Measurements from ENCODE around the gene SLFN5. TPM values are rescaled to one million over a fixed set of nuclear protein-coding genes. Genes with fewer than 3 reads are reported as not detected.

SLFN5 gene
- total RNA-seq, 2 donors from 2014 or later, result 7.8 to 8.9 TPM

DNA sequence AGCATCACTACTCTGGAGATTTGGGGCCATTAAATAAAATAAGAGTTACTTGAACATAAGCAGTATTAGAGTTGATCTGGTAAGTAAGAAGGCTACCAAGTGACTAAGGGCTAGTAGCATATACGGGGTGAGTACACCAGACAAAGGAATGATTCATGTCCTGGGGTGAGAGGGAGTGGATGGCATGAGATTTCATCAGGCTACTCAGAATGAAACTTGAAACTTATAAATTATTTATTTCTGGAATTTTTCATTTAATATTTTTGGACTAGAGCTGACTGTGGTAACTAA lies 2.3 kb downstream of the SLFN5 start:
- DNase-seq, result no peak
- no peak for ATAC-seq
- peaks cover 23% of the 10 kb centered on the region for H3K4me1 ChIP-seq
- H3K9me3 ChIP-seq, result no peaks in the 10 kb centered on the region
- no peak overlapping the region for H3K4me3 ChIP-seq
- H3K27me3 ChIP-seq, result no peaks in the 10 kb centered on the region
- intact Hi-C loops (cut with DNase I), result no loop called here
- peak overlapping the region in 1 of 4 donors; percentile 97 for H3K27ac ChIP-seq
- 59 to 65% methylated on average over 1 of the region's 1 CpG for WGBS, 2 donors
- TF ChIP-seq, protein P1, sequence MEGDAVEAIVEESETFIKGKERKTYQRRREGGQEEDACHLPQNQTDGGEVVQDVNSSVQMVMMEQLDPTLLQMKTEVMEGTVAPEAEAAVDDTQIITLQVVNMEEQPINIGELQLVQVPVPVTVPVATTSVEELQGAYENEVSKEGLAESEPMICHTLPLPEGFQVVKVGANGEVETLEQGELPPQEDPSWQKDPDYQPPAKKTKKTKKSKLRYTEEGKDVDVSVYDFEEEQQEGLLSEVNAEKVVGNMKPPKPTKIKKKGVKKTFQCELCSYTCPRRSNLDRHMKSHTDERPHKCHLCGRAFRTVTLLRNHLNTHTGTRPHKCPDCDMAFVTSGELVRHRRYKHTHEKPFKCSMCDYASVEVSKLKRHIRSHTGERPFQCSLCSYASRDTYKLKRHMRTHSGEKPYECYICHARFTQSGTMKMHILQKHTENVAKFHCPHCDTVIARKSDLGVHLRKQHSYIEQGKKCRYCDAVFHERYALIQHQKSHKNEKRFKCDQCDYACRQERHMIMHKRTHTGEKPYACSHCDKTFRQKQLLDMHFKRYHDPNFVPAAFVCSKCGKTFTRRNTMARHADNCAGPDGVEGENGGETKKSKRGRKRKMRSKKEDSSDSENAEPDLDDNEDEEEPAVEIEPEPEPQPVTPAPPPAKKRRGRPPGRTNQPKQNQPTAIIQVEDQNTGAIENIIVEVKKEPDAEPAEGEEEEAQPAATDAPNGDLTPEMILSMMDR (IDR thresholded peaks at IDR 0.05), result no peak
- TF ChIP-seq POLR2A (IDR thresholded peaks at IDR 0.05), result no peak
- H3K36me3 ChIP-seq (replicated peaks in 1 of 2; ENCODE audit: insufficient read depth in 1 of 2, low read depth in 2 of 2), result no peaks in the 10 kb centered on the region

DNA sequence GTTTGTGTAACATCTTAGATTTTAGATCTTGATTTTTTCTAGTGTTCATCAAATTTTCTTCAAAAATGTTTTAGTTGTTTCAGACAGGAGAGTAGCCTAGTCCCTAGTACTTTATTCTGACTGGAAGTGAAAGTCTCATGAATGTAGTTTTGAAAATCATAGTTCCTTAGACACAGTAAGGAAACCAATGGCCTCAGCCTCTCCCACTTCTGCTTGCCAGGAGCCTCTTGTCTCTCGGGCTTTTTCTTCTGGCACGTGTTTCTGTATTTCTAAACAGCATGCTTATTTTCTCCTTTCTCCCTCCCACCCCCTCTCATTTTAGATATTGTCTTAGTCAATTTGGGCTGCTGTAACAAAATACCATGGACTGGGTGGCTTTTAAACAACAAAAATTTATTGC lies 9.8 kb downstream of the SLFN5 start:
- Histone ChIP-seq H3K4me3 (no peak overlapping the region), H3K4me1 (peaks cover 37% of the 10 kb centered on the region), H3K9me3 (no peaks in the 10 kb centered on the region), H3K27ac (no peak overlapping the region), H3K36me3 (replicated peaks in 1 of 2; ENCODE audit: insufficient read depth in 1 of 2, low read depth in 2 of 2) (no peaks in the 10 kb centered on the region), H3K27me3 (no peaks in the 10 kb centered on the region)
- WGBS, 2 donors, result 61 to 84% methylated on average over 2 of the region's 2 CpGs
- TF ChIP-seq POLR2A (IDR thresholded peaks at IDR 0.05), result no peak
- TF ChIP-seq, protein P1 (IDR thresholded peaks at IDR 0.05), result no peak
- intact Hi-C loops (cut with DNase I), result no loop called here
- DNase-seq (peak in 1 of 4 donors; percentile 15), ATAC-seq (no peak)

DNA sequence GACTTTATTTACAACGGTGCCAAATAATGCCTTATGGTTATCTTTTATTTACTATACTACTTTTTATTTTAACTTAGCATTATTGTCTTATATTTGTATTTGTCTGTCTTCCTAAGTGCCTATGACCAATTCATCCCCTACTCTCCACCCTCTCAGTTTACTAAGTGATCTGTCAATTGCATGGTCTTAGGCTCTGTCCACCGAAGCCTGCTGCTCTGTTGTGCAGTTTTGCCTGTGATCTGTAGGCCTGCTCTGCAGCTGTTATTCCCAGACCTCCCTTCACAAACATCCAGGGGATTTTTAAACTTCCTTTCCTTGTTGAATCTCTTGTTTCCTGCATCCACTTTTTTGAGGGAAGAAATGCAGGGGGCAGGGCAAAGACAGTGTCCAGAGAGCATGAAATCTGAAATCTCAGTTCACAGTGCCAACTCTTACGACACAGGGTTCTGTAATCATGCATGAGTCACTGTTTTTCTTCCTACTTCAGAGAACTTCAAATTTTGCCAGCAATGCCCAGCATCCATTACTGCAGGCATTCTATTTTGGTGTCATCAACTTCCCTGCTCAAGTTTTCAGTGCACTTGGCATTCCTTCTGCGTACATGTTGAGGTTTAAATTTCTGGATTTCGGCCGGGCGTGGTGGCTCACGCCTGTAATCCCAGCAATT lies 11.4 kb downstream of the SLFN5 start:
- peak; percentile 66 to 92 (median 74) for DNase-seq
- intact Hi-C loops (cut with DNase I), result no loop called here
- no peaks in the 10 kb centered on the region for H3K36me3 ChIP-seq (replicated peaks in 1 of 2; ENCODE audit: insufficient read depth in 1 of 2, low read depth in 2 of 2)
- H3K4me1 ChIP-seq, result peaks cover 43% of the 10 kb centered on the region
- no peak overlapping the region for H3K4me3 ChIP-seq
- TF ChIP-seq, protein P1 (IDR thresholded peaks at IDR 0.05), result no peak
- TF ChIP-seq POLR2A (IDR thresholded peaks at IDR 0.05), result no peak
- H3K27me3 ChIP-seq, result no peaks in the 10 kb centered on the region
- no peaks in the 10 kb centered on the region for H3K9me3 ChIP-seq
- peak; percentile 91 for ATAC-seq
- H3K27ac ChIP-seq, result peak overlapping the region; percentile 51 to 84 (median 67)
- 51 to 57% methylated on average over 8 of the region's 8 CpGs for WGBS, 2 donors

DNA sequence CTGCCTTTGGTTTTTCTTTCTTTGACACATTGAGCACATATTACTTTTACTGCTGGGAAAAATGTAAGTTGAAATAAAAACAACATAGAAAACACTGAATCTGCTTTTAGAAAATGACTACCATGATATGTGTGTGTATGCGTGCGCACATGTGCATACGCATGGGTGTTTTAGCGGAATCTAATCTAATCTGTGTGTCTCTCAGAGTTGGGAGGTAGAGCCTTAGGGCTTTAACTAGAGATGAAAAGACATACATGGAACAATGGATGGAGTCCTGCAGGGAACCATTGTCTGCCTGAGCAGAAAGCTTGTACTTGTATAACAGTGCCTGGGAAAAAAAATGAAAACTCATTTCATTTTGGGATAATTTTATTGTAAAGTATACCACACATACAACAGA lies 12.4 kb downstream of the SLFN5 start:
- no peaks in the 10 kb centered on the region for H3K36me3 ChIP-seq (replicated peaks in 1 of 2; ENCODE audit: insufficient read depth in 1 of 2, low read depth in 2 of 2)
- WGBS, 2 donors, result 95% methylated on average over 4 of the region's 4 CpGs
- TF ChIP-seq, protein P1 (IDR thresholded peaks at IDR 0.05), result no peak
- TF ChIP-seq POLR2A (IDR thresholded peaks at IDR 0.05), result no peak
- H3K27ac ChIP-seq, result peak overlapping the region in 1 of 4 donors; percentile 77
- H3K9me3 ChIP-seq, result no peaks in the 10 kb centered on the region
- ATAC-seq (no peak), DNase-seq (no peak)
- intact Hi-C loops (cut with DNase I), result no loop called here
- peaks cover 43% of the 10 kb centered on the region for H3K4me1 ChIP-seq
- H3K4me3 ChIP-seq, result no peak overlapping the region
- H3K27me3 ChIP-seq, result no peaks in the 10 kb centered on the region

DNA sequence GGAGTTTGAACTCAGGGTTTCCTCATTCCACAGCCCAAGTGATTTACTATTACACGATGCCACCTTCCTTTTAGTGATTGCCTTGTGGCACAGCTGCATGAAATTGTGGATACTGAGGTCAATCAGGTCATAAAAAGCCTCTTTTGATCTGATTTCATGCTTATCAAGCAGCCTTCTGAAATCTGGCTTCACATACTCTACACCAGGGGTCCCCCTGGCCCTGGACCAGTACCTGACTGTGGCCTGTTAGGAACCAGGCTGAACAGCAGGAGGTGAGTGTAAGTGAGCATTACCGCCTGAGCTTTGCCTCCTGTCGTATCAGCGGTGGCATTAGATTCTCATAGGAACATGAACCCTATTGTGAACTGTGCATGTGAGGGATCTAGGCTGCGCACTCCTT lies 13.8 kb downstream of the SLFN5 start:
- peaks cover 43% of the 10 kb centered on the region for H3K4me1 ChIP-seq
- no peak for ATAC-seq
- intact Hi-C loops (cut with DNase I), result no loop called here

More for the DNA sequence above, 13.8 kb downstream of the SLFN5 start:
- TF ChIP-seq, protein P1 (IDR thresholded peaks at IDR 0.05), result peak in 1 of 7 experiments; percentile 18
- TF ChIP-seq POLR2A (IDR thresholded peaks at IDR 0.05), result no peak
- Histone ChIP-seq H3K27me3 (no peaks in the 10 kb centered on the region), H3K4me3 (no peak overlapping the region), H3K36me3 (replicated peaks in 1 of 2; ENCODE audit: insufficient read depth in 1 of 2, low read depth in 2 of 2) (no peaks in the 10 kb centered on the region), H3K27ac (peak overlapping the region in 3 of 4 donors; percentile 59 to 64 (median 60)), H3K9me3 (no peaks in the 10 kb centered on the region)
- peak in 1 of 4 donors; percentile 29 for DNase-seq
- WGBS, 2 donors, result 42 to 60% methylated on average over 4 to 5 of the region's 5 CpGs

Data from body of pancreas (tissue), 4 donors.